ENCODE results near the gene ZFP1. TPM values are rescaled to one million over a fixed set of nuclear protein-coding genes. Genes with fewer than 3 reads are reported as not detected.
A peak's percentile ranks its signal among the peaks of the same experiment; 100 is the strongest.
"Not testable (repeated sequence)": the region's sequence is repeated elsewhere in the genome, so short reads cannot be mapped to it uniquely, and the experiment has no call there.

ZFP1 gene
- total RNA-seq, 1 experiment from 2014 or later: 14.4 TPM

DNA sequence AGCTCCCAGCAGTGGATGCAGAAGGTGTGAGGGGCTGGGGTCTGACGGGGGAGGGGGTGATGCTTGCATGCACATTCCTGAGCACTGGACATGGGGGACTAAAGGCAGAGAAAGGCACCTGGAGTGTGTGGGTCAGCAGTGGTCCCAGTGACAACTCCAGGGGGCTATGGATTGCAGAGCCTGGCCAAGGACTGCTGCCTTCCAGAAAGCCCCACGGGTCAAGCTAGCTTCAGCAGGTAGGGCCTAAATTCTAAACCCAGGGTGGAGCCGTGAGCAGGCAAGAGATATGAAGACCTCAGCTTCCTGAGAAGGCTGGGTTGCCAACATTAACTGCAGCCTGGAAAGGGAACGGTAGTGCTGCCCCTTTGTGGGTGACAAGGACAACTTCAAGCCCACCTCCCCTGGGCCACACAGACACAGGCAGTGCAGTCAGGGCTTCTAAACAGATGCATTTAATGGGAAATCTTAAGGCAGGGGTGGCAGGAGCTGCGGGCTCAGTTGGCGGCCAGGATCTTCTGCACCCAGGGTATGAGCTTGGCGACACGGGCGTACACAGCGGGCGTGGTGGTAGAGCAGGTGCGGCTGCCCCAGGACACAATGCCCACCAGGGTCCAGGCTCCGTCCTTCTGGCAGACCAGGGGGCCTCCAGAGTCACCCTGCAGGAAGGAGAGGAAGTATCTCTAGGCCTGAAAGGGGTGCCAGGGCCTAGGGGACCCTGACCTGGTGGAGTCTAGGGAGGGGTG is 55.5 kb downstream of the ZFP1 start:
- DNase-seq (ENCODE audit: low read depth): no peak

DNA sequence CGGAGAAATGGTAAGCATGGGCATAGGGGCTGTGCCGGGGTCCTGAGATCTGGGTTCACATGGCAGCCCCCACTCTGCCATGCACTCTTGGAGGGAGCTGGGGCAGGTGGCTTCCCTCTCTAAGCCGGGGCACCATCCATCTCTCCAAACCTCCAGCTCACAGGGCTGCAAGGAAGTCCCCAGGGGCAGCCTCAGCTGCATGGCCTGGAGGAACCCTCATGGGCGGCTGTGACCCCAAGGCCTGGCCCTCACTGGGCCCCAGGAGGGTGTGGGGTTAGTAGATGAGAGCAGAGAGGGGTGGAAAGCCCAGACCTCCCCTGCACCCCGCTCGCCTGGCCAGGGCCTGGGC is 56.1 kb downstream of the ZFP1 start:
- no peak for DNase-seq (ENCODE audit: low read depth)

DNA sequence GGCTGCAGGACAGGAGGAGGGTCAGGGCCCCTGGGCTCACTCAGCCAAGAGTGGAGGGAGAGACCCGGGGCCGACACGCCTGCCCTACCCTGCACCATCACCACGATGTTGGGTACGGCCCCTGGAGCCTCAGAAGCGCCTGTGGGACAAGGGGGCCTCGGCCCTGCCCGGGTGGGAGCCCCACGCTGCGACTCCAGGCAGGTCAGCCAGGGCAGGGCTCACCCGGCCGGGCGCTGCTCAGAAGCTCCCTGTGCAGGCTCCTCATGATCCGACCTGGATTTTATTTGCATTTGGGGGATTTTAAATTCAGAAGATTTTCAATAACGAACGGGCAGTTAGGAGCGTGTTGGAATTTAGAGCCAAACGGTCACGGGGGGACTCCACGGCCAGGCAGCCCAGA is 56.6 kb downstream of the ZFP1 start:
- DNase-seq (ENCODE audit: low read depth): not testable (repeated sequence)

DNA sequence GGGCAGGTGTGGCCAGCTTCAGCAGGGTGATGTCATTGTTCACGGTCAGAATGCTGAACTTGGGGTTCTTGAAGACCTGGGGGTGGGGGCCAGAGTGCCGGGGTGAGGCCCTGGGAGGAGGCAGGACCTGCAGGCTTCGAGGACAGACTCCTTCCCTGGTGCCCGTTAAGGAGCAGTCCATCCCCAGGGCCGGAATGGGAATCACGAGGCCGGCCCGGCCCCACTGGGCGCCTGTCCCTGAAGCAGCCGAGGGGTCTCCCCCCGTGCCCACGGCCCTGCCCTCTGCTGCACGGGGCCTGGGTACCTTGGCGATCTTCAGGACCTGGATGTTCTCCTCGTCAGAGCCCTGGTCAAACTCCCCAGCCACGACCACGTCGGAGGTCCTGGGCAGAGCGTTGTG is 57.1 kb downstream of the ZFP1 start:
- not testable (repeated sequence) for DNase-seq (ENCODE audit: low read depth)

DNA sequence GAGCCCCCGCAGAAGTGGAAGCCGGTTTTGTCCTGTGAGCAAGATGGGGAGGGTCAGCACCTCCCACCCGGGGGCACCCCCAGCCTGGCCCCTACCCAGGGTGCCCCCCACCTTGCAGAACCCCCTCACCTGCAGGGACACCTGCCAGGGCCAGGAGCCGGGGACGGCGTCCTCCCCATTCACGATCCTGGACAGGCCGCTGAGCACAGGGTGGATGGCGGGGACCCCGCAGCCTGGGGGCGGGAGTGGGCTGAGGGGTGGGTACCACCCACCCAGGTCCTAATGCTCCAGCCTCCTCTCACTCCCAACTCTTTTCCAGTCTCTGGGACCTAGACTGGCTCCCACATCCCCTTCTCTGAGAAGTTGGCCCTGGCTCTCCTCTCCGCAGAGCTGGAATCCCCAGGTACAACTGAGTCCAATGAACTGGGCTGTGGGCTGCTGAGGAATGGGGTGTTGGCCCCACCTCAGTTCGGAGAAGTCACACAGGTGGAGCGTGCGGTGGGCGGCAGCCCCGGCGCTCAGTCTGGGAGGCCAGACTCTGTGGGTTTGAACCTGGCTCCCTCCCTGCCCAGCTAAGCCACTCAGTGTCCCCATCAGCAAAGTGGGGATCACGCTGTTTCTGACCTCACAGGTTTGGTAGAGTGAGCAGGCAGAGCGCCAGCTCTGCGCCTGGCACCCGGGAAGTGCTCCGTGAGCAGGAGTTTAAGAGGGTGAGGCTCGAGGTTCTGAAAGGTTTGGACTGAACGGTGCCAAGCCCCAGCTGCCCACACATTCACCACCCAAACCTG is 57.8 kb downstream of the ZFP1 start:
- not testable (repeated sequence) for DNase-seq (ENCODE audit: low read depth)

DNA sequence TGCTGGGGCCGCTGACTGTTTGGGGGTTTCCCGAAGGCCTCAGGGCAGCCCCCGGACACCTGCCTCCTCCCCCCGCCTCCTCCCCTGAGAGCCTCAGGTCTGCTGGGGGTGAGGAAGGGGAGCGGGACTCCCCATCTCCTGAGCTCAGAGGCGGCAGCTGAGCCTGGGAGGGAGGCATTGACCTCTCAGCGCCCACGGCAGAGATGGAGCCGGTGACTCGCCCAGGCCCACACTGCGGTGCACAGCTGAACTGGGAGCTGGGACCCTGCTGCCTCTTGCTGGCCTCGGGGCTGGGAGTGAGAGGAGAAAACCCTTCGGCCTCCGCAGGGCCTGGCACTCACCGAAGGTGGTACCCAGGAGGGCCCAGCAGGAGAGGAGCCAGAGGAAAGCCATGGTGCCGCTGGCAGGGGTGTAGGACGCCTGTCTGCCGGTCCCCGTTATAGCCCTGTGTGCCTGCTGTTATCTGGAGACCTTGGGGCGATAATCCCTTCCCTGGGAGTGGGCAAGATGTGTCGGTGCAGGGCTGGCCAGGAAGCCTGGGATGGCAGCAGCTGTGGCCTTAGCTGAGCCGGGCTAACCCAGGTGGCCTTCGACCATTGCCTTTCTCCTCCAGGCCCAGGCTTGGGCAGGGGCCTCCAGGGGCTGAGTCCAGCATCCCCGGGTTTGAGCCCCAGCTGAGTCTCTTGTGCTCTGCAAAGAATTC is 58.6 kb downstream of the ZFP1 start, which contains the start of gene CTRB2:
Gene CTRB2 (minus strand): TSS at position 413 of the 703 bp plus-strand sequence. CDS start 20 bp downstream, at position 393.
- DNase-seq (ENCODE audit: low read depth): peak; percentile 13

DNA sequence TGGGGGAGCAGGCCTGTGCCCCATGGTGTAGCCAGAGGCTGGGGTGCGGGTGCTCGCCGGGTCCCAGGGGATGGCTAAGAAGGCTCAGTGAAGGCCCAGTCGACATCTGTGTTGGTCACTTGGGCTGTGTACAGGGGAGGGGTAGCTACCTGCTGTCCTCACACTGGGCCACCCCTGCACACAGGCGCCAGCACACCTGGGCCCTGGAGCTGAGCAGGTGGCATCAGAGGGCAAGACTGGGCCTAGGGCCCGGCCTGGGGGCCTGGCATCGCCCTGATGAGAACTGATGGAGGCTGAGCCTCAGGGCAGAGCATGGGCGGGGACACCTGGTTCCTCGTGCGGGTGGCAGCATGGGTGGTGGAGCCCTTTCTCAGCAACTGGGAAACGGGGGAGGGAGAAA is 59.5 kb downstream of the ZFP1 start:
- no peak for DNase-seq (ENCODE audit: low read depth)

DNA sequence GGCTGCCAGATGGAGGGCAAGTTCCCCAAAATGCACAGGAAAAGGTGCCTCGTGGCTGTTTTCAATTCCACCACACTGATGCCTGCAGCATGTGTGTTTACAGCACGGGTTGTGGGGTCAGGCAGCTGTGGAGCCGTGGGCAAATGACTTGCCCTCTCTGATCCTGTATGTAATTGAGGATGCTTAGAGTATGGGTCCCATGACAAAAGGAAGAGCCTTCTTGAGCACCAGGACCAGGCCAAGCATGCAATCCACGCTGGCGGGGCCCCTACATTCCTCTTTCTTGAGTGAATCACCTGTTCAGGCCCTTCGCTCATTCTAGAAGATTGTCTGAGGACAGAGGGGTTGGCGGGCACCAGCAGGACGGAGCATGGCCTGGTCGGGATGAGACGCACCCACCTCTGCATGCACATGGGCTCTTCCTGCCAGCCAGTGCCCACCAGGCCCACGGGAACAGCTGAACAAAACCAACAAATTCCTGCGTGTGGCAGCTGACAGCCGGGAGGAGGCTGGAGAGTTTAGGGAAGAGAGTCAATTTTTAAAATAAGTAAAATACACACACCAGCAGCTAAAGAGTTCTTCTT is 60.0 kb downstream of the ZFP1 start:
- DNase-seq (ENCODE audit: low read depth): no peak

DNA sequence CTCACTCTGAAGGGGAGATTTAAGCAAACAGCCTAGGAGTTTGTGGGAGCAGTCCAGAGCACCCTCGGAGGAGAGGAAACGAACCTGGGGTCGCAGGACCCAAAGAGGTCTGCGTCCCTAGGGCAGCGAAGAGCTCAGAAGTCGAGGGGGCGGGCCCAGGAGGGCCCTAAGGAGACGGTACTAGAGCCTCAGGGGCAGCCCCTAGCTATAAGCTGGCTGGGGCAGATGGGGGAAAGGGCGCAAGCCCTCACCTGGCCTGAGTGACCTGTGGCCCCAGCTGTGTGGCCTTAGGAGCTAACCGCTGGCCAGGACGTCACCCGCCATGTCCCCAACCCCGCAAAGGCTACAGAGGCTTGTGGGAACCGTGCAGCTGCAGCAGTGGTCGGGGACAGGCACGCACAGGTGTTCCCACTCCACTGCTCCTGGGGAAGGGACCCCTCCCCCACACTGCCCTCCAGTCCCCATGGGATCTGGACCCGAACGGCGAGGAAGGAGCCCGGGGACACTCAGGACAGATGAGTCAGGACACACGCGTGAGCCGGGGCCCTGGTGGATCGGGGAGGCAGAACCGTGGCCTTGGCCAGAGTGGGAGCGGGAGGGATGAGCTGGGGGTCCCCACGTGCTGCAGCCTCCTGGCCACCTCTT is 60.7 kb downstream of the ZFP1 start:
- DNase-seq (ENCODE audit: low read depth): no peak

DNA sequence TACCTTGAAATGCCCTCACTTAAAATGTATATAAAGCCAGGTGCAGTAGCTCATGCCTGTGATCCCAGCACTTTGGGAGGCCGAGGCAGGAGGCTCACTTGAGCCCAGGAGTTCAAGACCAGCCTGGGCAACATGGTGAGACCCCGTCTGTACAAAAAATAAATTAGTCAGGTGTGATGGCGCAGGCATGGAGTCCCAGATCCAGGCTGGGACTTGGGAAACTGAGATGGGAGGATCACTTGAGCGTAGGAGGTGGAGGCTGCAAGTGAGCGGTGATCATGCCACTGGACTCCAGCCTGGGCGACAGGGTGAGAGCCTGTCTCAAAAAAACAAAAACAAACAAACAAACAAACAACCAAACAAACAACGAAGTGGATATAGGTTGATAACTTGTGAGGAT is 61.2 kb downstream of the ZFP1 start:
- not testable (repeated sequence) for DNase-seq (ENCODE audit: low read depth)

DNA sequence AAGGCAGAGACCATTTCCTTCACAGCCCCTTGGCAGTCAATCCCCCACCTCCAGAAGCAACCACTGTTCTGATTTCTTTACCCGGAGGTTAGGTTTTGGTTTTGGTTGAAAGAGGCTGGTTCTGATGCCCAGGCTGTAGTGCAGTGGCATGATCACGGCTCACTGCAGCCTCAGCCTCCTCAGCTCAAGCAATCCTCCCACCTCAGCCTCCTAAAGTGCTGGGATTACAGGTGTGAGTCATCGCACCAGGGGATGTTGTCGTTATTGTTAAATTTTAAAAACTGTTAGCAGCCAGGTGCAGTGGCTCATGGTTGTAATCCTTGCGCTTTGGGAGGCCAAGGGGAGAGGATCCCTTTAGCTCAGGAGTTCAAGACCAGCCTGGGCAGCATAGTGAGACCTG is 61.6 kb downstream of the ZFP1 start:
- DNase-seq (ENCODE audit: low read depth): no peak

DNA sequence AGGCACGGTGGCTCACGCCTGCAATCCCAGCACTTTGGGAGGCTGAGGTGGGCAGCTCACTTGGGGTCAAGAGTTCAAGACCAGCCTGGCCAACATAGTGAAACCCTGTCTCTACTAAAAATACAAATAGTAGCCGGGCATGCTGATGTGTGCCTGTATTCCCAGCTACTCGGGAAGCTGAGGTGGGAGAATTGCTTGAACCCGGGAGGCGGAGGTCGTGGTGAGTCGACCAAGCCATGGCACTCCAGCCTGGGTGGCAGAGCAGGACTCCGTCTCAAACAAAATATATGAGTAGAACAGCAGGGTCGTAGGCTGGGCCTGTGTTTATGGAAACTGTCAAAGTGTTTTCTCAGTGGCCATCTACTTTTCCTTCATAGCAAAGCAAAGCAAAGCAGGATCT is 63.0 kb downstream of the ZFP1 start:
- not testable (repeated sequence) for DNase-seq (ENCODE audit: low read depth)

DNA sequence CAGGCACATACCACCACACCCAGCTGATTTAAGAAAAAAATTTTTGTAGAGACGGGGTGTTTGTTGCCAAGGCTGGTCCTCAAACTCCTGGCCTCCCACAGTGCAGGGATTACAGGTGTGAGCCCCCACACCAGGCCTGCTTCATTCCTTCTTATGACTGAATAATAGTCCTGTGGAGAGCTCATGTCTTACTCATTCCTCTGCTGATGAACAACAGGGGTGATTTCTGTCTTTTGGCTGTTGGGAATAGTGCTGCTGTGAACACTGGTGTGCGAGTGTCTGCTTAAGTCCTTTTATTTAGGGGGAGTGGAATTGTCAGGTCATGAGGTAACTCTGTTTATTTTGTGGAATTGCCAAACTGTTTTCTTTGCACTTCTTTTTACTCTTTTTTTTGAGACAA is 67.8 kb downstream of the ZFP1 start:
- no peak for DNase-seq (ENCODE audit: low read depth)

DNA sequence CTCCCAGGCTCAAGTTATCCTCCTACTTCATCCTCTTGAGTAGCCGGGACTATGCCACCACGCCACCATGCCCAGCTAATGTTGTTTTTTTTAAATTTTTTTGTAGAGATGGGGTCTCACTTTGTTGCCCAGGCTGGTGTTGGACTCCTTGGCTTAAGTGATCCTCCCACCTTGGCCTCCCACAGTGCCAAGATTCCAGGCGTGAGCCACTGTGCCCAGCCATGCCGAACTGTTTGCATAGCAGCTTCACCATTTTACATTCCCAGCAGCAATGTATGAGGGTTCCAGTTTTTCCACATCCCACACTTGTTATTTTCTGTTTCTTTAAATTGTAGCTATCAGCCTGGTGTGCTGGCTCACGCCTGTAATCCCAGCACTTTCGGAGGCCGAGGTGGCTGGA is 68.3 kb downstream of the ZFP1 start:
- DNase-seq (ENCODE audit: low read depth): no peak

DNA sequence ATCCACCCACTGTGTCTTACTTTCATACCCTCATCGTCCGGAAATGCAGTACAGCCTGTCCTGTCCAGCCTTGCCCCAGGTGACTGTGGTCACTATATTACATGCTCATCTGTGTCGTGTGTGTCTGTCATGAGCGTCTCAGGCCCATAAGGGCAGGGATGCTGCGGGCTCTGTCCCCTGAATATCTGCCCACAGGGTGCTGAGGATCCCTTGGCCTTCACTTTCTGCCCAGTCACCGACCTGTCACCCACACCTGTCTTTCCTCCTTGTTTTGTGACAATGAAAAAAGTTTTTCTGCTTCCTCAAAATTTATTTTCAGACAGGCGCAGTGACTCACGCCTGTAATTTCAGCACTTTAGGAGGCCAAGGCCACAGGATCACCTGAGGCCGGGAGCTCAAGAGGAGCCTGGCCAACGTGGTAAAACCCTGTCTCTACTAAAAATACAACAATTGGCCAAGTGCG is 69.1 kb downstream of the ZFP1 start:
- DNase-seq (ENCODE audit: low read depth): no peak

DNA sequence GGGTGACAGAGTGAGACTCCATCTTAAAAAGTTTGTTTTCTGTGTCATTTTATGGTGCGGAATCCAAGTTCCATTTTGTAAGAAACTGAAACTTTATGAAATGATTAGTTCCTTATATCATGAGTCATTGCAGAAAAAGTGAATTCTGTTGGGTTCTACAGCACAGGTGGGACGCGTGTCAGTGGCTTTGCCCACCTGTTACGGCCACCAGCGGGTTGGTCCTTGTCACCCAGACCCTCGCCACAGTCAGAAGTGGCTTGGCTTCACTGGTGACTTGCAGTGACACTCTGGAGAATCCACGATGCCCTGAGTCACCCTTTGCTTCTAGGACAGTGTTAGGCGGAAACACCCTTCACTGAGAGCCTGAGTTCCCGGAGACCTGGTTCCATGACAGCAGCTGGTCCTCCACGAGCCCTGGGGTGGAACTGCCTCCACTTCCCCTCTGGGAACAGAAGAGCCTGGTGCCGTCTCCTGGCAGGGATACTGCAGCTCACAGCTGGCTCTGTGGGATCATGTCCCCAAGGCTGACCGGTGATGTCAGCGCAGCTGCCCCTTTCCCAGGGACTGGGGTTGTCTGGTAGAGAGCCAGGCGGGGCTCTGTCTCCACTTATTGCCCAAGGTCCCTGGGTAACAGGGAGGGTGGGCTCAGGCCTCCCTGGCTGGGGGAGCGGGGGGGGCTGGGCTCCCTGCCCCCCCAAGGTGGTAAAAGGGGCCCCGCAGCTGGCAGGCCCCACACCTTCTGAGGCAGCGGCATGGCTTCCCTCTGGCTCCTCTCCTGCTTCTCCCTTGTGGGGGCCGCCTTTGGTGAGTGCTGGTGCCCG is 70.1 kb downstream of the ZFP1 start, which contains the start of gene CTRB1:
Gene CTRB1 (plus strand): TSS at position 733 of the 821 bp plus-strand sequence. CDS start 20 bp downstream, at position 753.
- DNase-seq (ENCODE audit: low read depth): no peak

DNA sequence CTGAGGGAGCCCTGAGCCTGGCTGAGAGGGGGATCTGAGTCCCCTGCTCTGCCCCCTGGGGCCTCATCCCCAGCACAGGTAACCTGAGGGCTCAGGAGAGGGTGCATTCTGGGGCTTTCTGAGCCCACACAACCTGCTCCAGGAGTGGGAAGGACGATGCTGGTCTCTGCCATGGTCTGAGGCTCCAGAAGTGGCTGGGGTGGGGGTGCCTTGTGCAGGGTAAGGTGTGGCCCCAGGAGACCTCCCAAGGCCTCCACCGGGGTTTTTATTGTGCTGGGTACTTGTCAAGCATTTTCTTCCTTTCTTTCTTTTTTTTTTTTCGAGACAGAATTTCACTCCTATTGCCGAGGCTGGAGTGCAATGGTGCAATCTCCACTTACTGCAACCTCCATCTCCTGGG is 70.8 kb downstream of the ZFP1 start:
- DNase-seq (ENCODE audit: low read depth): no peak

DNA sequence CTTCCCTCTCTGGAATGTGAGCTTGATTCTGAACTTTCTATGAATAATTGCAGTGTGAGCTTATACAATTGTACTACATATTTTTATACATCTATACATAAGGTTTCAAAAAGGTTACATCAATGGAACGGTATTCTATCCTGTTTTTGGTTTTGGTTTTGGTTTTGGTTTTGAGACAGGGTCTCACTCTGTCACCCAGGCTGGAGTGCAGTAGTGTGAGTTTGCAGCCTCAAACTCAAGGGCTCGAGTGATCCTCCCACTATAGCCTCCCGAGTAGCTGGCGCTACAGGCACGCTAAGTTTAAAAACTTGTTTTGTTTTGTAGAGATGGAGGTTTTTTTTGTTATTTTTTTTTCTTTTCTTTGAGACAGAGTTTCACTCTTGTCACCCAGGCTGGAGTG is 71.5 kb downstream of the ZFP1 start:
- DNase-seq (ENCODE audit: low read depth): no peak
